SU-DHL-6 (cell line): Measurements from ENCODE around the gene CCDC30.

Experiments
- EZH2phosphoT487 ChIP-seq: fragments of 200-600 bp; sonication (generic), shearing (Covaris generic); conservative IDR thresholded peaks from 2 replicates; pipeline ENCODE4 v1.6.1; 2018; ENCODE audit warnings: mild to moderate bottlenecking, antibody characterized with exemption, low read length, moderate library complexity, mixed read lengths
- TF ChIP-seq, protein P1 (sequence below): fragments of 200-600 bp; sonication (generic); IDR thresholded peaks from one replicate; pipeline ENCODE4 v1.5.1; 2017; ENCODE audit warnings: antibody characterized with exemption, mild to moderate bottlenecking, low read length, moderate library complexity; ENCODE audit not compliant: insufficient read depth, poor library complexity, severe bottlenecking

DNA sequence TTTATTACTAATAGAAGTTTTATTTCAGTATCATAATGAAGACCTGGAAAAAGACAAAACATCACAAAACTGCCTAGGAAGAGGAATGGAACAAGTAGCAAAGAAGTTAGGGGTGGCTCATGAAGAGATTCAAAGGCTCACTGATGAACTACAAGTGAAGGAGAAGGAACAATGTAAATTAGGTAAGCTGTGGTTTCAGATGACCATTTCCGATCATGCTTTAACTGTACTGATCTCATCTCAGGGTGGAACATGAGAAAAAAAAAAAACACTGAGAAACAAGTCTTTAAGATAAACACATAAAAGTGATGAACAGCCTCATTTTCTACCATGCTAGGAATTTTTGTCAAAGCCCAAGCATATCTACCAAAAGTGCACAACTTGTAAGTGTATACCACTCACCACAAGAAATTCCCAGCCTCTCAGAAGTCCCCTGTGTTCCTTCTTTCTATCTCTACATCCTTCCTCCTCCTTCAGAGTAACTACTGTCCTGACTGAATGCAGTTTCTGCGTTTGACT is 19.6 kb downstream of the CCDC30 start:
- TF ChIP-seq, protein P1, sequence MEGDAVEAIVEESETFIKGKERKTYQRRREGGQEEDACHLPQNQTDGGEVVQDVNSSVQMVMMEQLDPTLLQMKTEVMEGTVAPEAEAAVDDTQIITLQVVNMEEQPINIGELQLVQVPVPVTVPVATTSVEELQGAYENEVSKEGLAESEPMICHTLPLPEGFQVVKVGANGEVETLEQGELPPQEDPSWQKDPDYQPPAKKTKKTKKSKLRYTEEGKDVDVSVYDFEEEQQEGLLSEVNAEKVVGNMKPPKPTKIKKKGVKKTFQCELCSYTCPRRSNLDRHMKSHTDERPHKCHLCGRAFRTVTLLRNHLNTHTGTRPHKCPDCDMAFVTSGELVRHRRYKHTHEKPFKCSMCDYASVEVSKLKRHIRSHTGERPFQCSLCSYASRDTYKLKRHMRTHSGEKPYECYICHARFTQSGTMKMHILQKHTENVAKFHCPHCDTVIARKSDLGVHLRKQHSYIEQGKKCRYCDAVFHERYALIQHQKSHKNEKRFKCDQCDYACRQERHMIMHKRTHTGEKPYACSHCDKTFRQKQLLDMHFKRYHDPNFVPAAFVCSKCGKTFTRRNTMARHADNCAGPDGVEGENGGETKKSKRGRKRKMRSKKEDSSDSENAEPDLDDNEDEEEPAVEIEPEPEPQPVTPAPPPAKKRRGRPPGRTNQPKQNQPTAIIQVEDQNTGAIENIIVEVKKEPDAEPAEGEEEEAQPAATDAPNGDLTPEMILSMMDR, result no peak
- TF ChIP-seq EZH2phosphoT487, result no peak
